Panc1 (cell line): ENCODE data around the gene NEURL3.

ENCODE experiments used
- POLR2AphosphoS5 ChIP-seq: IDR thresholded peaks from 2 replicates; pipeline ENCODE4 v1.6.1; 2012; ENCODE audit warnings: mild to moderate bottlenecking, low read depth, low read length, moderate library complexity
- TF ChIP-seq, protein P1 (sequence below): fragments of 450-650 bp; IDR thresholded peaks from 2 replicates; pipeline ENCODE4 v1.5.1; 2017; ENCODE audit warnings: mild to moderate bottlenecking
- TF ChIP-seq, protein P2 (sequence below), 2 experiments: IDR thresholded peaks; 2 replicates each; pipeline ENCODE4 v1.6.1; 2011 to 2012; ENCODE audit warnings: low read depth in 2 of 2, control low read depth in 1 of 2, low read length in 1 of 2, mild to moderate bottlenecking in 1 of 2, moderate library complexity in 1 of 2; ENCODE audit not compliant: insufficient read depth in 1 of 2

- TF ChIP-seq, protein P1, sequence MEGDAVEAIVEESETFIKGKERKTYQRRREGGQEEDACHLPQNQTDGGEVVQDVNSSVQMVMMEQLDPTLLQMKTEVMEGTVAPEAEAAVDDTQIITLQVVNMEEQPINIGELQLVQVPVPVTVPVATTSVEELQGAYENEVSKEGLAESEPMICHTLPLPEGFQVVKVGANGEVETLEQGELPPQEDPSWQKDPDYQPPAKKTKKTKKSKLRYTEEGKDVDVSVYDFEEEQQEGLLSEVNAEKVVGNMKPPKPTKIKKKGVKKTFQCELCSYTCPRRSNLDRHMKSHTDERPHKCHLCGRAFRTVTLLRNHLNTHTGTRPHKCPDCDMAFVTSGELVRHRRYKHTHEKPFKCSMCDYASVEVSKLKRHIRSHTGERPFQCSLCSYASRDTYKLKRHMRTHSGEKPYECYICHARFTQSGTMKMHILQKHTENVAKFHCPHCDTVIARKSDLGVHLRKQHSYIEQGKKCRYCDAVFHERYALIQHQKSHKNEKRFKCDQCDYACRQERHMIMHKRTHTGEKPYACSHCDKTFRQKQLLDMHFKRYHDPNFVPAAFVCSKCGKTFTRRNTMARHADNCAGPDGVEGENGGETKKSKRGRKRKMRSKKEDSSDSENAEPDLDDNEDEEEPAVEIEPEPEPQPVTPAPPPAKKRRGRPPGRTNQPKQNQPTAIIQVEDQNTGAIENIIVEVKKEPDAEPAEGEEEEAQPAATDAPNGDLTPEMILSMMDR = no peak
- TF ChIP-seq POLR2AphosphoS5 = no peak
- TF ChIP-seq, protein P2, sequence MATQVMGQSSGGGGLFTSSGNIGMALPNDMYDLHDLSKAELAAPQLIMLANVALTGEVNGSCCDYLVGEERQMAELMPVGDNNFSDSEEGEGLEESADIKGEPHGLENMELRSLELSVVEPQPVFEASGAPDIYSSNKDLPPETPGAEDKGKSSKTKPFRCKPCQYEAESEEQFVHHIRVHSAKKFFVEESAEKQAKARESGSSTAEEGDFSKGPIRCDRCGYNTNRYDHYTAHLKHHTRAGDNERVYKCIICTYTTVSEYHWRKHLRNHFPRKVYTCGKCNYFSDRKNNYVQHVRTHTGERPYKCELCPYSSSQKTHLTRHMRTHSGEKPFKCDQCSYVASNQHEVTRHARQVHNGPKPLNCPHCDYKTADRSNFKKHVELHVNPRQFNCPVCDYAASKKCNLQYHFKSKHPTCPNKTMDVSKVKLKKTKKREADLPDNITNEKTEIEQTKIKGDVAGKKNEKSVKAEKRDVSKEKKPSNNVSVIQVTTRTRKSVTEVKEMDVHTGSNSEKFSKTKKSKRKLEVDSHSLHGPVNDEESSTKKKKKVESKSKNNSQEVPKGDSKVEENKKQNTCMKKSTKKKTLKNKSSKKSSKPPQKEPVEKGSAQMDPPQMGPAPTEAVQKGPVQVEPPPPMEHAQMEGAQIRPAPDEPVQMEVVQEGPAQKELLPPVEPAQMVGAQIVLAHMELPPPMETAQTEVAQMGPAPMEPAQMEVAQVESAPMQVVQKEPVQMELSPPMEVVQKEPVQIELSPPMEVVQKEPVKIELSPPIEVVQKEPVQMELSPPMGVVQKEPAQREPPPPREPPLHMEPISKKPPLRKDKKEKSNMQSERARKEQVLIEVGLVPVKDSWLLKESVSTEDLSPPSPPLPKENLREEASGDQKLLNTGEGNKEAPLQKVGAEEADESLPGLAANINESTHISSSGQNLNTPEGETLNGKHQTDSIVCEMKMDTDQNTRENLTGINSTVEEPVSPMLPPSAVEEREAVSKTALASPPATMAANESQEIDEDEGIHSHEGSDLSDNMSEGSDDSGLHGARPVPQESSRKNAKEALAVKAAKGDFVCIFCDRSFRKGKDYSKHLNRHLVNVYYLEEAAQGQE (IDR thresholded peaks at IDR 0.05; ENCODE audit: insufficient read depth in 1 of 2, low read depth in 2 of 2, low read length in 1 of 2) = no peak
Observed at GRCh38 chr2:96528700-96529375, 23.7 kb upstream of the NEURL3 start.
